LNCaP clone FGC (cell line): ENCODE results near the gene TTC23L.

Experiments
- DNase-seq: peaks from one replicate; pipeline ENCODE4 v3.0.0-alpha.2; 2011; ENCODE audit warnings: low read depth
- H3K4me3 ChIP-seq: 2 replicates; pipeline ENCODE4 v1.5.1; 2011; ENCODE audit warnings: mild to moderate bottlenecking, low read depth, low read length, control low read depth
- TF ChIP-seq, protein P1 (sequence below): IDR thresholded peaks from 2 replicates; pipeline ENCODE4 v1.5.1; 2012; ENCODE audit warnings: mild to moderate bottlenecking; ENCODE audit not compliant: control insufficient read depth, insufficient read depth; ENCODE audit errors: extremely low read depth

Gene TTC23L

GRCh38 chr5:34833976-34834793, 4.8 kb upstream of the TTC23L start:
- TF ChIP-seq, protein P1, sequence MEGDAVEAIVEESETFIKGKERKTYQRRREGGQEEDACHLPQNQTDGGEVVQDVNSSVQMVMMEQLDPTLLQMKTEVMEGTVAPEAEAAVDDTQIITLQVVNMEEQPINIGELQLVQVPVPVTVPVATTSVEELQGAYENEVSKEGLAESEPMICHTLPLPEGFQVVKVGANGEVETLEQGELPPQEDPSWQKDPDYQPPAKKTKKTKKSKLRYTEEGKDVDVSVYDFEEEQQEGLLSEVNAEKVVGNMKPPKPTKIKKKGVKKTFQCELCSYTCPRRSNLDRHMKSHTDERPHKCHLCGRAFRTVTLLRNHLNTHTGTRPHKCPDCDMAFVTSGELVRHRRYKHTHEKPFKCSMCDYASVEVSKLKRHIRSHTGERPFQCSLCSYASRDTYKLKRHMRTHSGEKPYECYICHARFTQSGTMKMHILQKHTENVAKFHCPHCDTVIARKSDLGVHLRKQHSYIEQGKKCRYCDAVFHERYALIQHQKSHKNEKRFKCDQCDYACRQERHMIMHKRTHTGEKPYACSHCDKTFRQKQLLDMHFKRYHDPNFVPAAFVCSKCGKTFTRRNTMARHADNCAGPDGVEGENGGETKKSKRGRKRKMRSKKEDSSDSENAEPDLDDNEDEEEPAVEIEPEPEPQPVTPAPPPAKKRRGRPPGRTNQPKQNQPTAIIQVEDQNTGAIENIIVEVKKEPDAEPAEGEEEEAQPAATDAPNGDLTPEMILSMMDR: no peak
- H3K4me3 ChIP-seq: no peak overlapping the region
- DNase-seq: no peak

- no peak overlapping the region for H3K4me3 ChIP-seq
- DNase-seq: no peak
- TF ChIP-seq, protein P1: no peak
These were observed 4.2 kb upstream of the TTC23L start for GRCh38 chr5:34834794-34835089.

DNA sequence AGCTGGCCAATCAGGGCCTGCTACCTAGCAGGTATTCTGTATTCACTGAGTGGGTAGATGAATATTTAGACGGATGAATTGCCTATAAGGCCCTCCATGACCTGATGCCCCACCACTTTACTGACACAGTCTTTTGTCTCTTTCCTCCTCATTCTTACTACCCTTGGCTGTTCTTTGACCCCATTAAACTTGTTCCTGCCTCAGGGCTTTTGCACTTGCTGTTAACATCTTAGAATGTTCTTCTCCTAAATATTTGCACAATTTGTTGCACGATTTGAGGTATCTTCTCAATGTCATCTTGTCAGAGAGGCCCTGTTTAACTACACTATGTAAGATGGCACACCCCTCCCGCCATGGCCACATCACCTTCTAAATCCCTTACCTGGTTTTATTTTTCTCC, 3.3 kb upstream of the TTC23L start:
- no peak for DNase-seq
- no peak overlapping the region for H3K4me3 ChIP-seq
- TF ChIP-seq, protein P1: no peak

DNA sequence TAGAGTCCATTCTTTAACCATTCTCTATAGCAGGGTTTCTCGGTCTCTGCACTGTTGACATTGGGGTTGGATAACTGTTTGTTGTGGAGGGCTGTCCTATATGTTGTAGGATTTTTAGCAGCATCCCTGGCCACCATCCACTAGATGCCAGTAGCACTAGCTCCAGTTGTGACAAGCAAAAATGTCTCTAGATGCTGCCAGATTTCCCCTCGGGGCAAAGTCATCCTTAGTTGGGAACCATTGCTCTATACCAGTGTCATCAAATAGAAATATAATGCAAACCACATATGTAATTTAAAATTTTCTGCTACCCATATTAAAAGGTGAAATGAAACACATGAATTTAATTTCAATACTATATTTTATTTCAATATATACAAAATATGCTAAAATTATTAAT, 2.9 kb downstream of the TTC23L start:
- TF ChIP-seq, protein P1: no peak
- no peak overlapping the region for H3K4me3 ChIP-seq
- no peak for DNase-seq

DNA sequence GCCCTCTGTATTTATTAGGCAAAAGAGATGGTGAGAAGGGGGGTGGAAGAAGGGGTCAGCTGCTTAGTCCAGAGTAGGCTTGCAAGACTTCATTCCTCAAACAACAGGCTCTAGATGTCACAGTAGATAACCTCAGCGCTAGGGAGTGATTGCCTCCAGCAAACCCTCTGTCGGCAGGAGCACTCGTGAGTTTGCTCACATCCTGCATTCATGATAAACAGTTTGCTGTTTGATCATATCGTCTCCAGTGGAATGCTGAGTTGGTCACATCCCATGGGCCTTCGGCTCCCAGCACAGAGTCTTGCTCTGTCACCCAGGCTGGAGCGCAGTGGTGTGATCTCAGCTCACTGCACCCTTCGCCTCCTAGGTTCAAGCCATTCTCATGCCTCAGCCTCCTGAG, 3.6 kb downstream of the TTC23L start:
- TF ChIP-seq, protein P1: no peak
- no peak overlapping the region for H3K4me3 ChIP-seq
- DNase-seq: no peak

DNA sequence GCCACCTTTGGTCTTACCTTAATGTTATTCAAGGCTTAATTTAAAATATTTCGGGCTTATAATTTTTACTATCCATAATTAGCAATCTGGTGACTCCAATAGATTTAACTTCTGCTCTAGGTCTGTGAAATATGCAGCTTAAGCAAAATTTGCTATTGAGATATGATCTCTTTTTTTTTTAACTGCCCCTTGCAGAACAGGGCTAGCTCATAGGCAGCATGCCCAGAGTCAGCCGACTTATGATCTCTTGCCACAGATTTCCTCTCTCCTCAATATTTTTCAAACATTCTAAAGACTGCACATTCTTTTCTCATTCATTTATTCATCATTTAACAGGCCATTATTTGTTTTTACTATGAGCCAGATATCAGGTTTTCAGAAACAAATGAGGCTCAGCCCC, 4.5 kb downstream of the TTC23L start:
- TF ChIP-seq, protein P1: no peak
- H3K4me3 ChIP-seq: no peak overlapping the region
- peak; percentile 38 for DNase-seq

DNA sequence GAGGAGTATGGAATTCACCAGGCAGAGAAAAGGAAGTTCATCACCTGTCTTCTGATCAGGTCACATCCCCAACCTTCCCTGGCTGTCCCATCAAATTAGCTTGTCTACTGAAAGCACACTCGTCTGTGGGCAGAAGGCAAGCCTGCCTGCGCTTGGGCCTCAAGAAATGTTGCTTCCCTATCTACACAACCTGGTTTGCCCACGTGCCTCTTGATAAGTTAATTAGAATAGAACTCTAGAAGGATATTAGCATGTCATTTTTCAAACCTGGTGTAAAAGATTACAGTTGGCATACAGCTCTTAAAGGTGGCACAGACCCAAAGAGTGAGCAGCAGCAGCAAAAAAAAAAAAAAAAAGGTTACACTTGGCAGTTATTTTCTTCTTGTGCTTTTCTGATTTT, 5.1 kb downstream of the TTC23L start:
- no peak for DNase-seq
- TF ChIP-seq, protein P1: no peak
- H3K4me3 ChIP-seq: no peak overlapping the region
